ENCODE results near the gene LMLN. TPM values are rescaled to one million over a fixed set of nuclear protein-coding genes. Genes with fewer than 3 reads are reported as not detected.
"Not testable (repeated sequence)": the region's sequence is repeated elsewhere in the genome, so short reads cannot be mapped to it uniquely, and the experiment has no call there.

Gene LMLN
- polyA plus RNA-seq, 1 donor: 13.8 TPM

GRCh38 chr3:198026620-198027019, 66.6 kb downstream of the LMLN start:
- no peak for DNase-seq

- no peak for DNase-seq
Observed at GRCh38 chr3:198027045-198027798, 67.2 kb downstream of the LMLN start.

- DNase-seq: no peak
Observed at GRCh38 chr3:198027799-198028390, 67.9 kb downstream of the LMLN start.

GRCh38 chr3:198028718-198029117, 68.7 kb downstream of the LMLN start:
- no peak for DNase-seq

- DNase-seq: no peak
Observed at GRCh38 chr3:198030125-198030524, 70.1 kb downstream of the LMLN start.

- DNase-seq: no peak
Observed at GRCh38 chr3:198030726-198031125, 70.7 kb downstream of the LMLN start.

GRCh38 chr3:198032039-198032936, 72.3 kb downstream of the LMLN start:
- DNase-seq: no peak

- no peak for DNase-seq
Observed at GRCh38 chr3:198043119-198043518, 83.1 kb downstream of the LMLN start.

- no peak for DNase-seq
Observed at GRCh38 chr3:198046120-198046857, 86.3 kb downstream of the LMLN start.

GRCh38 chr3:198048445-198048844, 88.4 kb downstream of the LMLN start:
- DNase-seq: no peak

- no peak for DNase-seq
Observed at GRCh38 chr3:198051836-198052235, 91.8 kb downstream of the LMLN start.

- DNase-seq: not testable (repeated sequence)
Observed at GRCh38 chr3:198053462-198053861, 93.4 kb downstream of the LMLN start.

GRCh38 chr3:198061119-198062067, 101.4 kb downstream of the LMLN start:
- DNase-seq: no peak

- no peak for DNase-seq
Observed at GRCh38 chr3:198062068-198062465, 102.0 kb downstream of the LMLN start.

GRCh38 chr3:198064420-198064819, 104.4 kb downstream of the LMLN start:
- DNase-seq: no peak

GRCh38 chr3:198065897-198066296, 105.9 kb downstream of the LMLN start:
- no peak for DNase-seq

GRCh38 chr3:198067416-198067815, 107.4 kb downstream of the LMLN start:
- DNase-seq: no peak

GRCh38 chr3:198070871-198071270, 110.9 kb downstream of the LMLN start:
- DNase-seq: no peak

- no peak for DNase-seq
Observed at GRCh38 chr3:198071602-198072287, 111.7 kb downstream of the LMLN start.

GRCh38 chr3:198076722-198077308, 116.8 kb downstream of the LMLN start:
- DNase-seq: no peak

All from left kidney (tissue), 2 donors.